ENCODE results near the gene DGCR8.

The DGCR8 gene

GRCh38 chr22:20116951-20117632, 37.1 kb downstream of the DGCR8 start, which contains the start of gene TRMT2A:
Gene TRMT2A (minus strand): TSS chr22:20117226. CDS start chr22:20116906, 320 bp downstream.
- H3K27ac ChIP-seq = peak within 1 kb of the TSS; percentile 89
- H3K36me3 ChIP-seq (ENCODE audit: insufficient read depth, low read length) = peaks cover 80% of the 10 kb centered on the region

DNA sequence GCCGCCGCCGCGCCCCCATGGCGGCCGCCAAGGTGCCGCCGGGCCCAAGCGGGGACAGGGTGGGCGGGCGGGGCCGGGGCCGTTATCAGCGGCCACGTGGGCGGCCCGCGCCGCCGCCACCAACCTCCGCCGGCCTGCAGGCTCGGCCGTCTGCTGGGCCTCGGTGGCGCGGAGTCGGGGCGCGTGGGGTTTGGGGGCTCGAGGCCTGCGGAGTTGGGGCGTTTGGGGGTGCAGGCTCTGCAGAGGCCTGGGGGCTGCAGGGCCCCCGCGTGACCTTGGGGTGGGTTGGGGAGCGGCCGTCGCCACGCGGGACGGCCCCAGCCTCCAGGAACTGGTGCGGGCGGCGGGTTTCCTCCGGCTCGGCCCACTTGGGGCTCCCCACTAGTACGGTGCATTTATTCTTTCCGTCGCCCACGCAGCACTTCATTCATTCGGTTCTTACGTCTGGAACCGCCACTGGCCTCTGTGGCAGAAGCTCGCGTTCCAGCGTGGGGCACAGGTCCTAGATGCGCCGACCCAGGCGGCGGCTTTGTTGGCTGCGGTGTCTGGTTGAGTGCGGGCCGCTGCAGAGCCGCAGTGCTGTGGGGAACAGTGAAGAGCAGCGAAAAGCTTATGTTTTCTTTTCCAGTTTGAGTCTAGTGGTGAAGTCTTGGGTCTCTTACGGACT, 37.7 kb downstream of the DGCR8 start:
- Histone ChIP-seq H3K9ac (ENCODE audit: insufficient read length) (peak overlapping the region; percentile 99), H3K4me3 (peak overlapping the region; percentile 100), H3K36me3 (ENCODE audit: insufficient read depth, low read length) (peaks cover 78% of the 10 kb centered on the region), H3K27ac (peak overlapping the region; percentile 89), H3K9me3 (ENCODE audit: low read depth, low read length) (no peaks in the 10 kb centered on the region)
- no peak for DNase-seq (ENCODE audit: low read depth, low spot score)
- TF ChIP-seq POLR2AphosphoS5 (IDR thresholded peaks at IDR 0.05; ENCODE audit: borderline replicate concordance, low read depth, low read length) (peak; percentile 45; the same call in 1 of the 2 replicates), EZH2 (IDR thresholded peaks at IDR 0.05) (no peak)

More at GRCh38 chr22:20116951-20117632, 37.1 kb downstream of the DGCR8 start, which contains the start of gene TRMT2A:
- peak; percentile 88 for DNase-seq (ENCODE audit: low read depth, low spot score)
- Histone ChIP-seq H3K9ac (ENCODE audit: insufficient read length) (peak within 1 kb of the TSS; percentile 99), H3K9me3 (ENCODE audit: low read depth, low read length) (no peaks in the 10 kb centered on the region), H3K4me3 (peak within 1 kb of the TSS; percentile 100)
- peak; percentile 55 for TF ChIP-seq POLR2AphosphoS5 (IDR thresholded peaks at IDR 0.05; ENCODE audit: borderline replicate concordance, low read depth, low read length)
- TF ChIP-seq EZH2 (IDR thresholded peaks at IDR 0.05) = no peak
- TF ChIP-seq FOXP2 (optimal IDR thresholded peaks at IDR 0.05; ENCODE audit: control extremely low read depth, extremely low read length, insufficient read depth) = no peak

DNA sequence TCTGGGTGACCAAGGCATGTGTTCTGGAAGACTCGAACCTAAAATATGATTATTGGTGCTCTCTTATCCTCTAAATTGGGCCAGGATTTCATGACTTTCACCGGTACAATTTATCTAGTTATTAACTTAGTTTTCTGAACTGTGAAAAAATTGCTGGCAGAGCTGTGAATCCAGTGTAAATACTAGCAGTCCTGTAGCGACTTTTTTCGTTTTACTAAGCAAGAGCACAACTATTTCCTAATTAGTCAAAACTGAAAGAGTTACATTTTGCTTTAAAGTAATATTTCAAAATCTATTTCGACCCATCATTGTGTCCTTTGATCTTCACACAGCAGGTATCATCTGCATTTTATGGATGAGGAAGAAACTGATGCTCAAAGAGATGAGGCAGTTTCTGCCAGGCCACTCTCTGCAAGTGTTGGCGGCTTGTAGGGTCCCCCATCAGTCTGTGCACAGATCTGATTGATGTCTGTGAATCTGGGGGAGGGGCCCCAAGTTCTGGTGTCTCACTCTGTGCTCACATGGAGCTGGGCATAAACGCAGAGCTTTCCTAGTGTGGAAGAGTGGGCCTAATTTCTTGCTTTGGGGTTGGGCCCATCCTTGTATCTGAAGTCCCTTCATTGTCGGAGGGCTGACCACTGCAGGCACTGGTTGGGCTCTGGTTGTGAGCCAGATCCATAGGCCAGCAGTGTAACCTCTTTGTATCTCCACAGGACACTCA, 38.4 kb downstream of the DGCR8 start:
- peak overlapping the region; percentile 99 for H3K9ac ChIP-seq (ENCODE audit: insufficient read length)
- H3K27ac ChIP-seq = peak overlapping the region; percentile 89
- no peaks in the 10 kb centered on the region for H3K9me3 ChIP-seq (ENCODE audit: low read depth, low read length)
- peaks cover 78% of the 10 kb centered on the region for H3K36me3 ChIP-seq (ENCODE audit: insufficient read depth, low read length)
- H3K4me3 ChIP-seq = peak overlapping the region; percentile 100
- DNase-seq (ENCODE audit: low read depth, low spot score) = no peak
- TF ChIP-seq POLR2AphosphoS5 (IDR thresholded peaks at IDR 0.05; ENCODE audit: borderline replicate concordance, low read depth, low read length) (no peak), FOXP2 (optimal IDR thresholded peaks at IDR 0.05; ENCODE audit: control extremely low read depth, extremely low read length, insufficient read depth) (no peak), EZH2 (IDR thresholded peaks at IDR 0.05) (no peak)

DNA sequence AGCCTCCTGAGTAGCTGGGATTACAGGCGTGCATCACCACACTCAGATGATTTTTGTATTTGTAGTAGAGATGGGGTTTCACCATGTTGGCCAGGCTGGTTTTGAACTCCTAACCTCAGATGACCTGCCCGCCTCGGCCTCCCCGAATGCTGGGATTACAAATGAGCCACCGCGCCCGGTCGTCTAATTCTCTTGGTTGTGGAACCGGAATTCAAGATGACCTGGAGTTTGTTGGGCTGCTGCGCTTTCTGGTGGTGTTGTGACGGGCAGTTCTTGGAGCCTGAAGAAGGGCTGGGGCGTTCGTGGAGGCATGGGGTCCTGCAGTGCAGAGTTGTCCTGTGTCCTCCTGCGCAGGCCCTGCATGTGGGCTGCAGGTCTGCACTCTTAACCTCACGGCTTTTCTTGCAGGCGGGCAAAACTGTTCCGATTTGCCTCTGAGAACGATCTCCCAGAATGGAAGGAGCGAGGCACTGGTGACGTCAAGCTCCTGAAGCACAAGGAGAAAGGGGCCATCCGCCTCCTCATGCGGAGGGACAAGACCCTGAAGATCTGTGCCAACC, 41.9 kb downstream of the DGCR8 start:
- Histone ChIP-seq H3K9me3 (ENCODE audit: low read depth, low read length) (no peaks in the 10 kb centered on the region), H3K4me3 (no peak overlapping the region), H3K36me3 (ENCODE audit: insufficient read depth, low read length) (peaks cover 89% of the 10 kb centered on the region), H3K9ac (ENCODE audit: insufficient read length) (no peak overlapping the region), H3K27ac (0 out of 2 replicates have a peak overlapping the region, but pooled peaks have one; percentile 31)
- TF ChIP-seq EZH2 (IDR thresholded peaks at IDR 0.05) = no peak
- TF ChIP-seq POLR2AphosphoS5 (IDR thresholded peaks at IDR 0.05; ENCODE audit: borderline replicate concordance, low read depth, low read length) = no peak
- TF ChIP-seq FOXP2 (optimal IDR thresholded peaks at IDR 0.05; ENCODE audit: control extremely low read depth, extremely low read length, insufficient read depth) = no peak
- DNase-seq (ENCODE audit: low read depth, low spot score) = no peak

DNA sequence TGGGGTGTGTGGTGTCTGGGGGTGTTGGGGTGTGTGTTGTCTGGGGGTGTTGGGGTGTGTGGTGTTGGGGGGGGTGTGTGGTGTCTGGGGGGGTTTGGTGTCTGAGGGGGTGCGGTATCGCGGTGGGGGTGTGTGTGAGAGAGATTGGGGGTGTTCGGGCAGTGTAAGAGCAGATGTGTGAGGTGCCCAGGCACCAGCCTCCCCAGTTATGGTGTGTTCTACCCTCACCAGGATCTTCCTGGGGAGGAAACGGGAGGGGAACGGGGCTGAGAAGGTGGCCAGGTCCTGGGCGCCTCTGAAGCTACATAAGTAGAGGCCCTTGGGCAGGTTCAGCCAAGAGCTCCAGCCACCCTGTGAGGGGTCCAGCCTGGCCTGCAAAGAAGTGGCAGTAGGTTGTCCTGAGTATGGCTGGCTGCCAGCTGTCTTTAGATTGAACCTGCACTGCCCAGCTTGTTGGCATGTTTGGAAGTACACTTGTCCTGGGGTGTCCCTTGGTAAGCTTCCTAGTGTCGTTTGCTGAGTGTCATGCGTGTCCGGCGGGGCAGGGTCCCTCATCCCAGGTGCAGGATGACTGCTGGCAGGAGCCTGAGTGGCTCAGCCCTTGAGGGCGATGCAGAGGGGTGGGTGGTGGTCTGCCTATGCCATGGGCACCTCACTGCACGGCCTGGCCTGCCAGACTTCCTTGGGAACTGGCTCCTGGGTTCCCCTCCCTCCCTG, 43.5 kb downstream of the DGCR8 start:
- Histone ChIP-seq H3K27ac (no peak overlapping the region), H3K36me3 (ENCODE audit: insufficient read depth, low read length) (peaks cover 93% of the 10 kb centered on the region), H3K4me3 (no peak overlapping the region), H3K9ac (ENCODE audit: insufficient read length) (no peak overlapping the region), H3K9me3 (ENCODE audit: low read depth, low read length) (no peaks in the 10 kb centered on the region)
- DNase-seq (ENCODE audit: low read depth, low spot score) = no peak
- TF ChIP-seq EZH2 (IDR thresholded peaks at IDR 0.05) (no peak), FOXP2 (optimal IDR thresholded peaks at IDR 0.05; ENCODE audit: control extremely low read depth, extremely low read length, insufficient read depth) (no peak), POLR2AphosphoS5 (IDR thresholded peaks at IDR 0.05; ENCODE audit: borderline replicate concordance, low read depth, low read length) (no peak)

GRCh38 chr22:20124083-20124787, 44.2 kb downstream of the DGCR8 start:
- DNase-seq (ENCODE audit: low read depth, low spot score) = no peak
- H3K36me3 ChIP-seq (ENCODE audit: insufficient read depth, low read length) = peaks cover 86% of the 10 kb centered on the region
- no peak overlapping the region for H3K4me3 ChIP-seq
- TF ChIP-seq POLR2AphosphoS5 (IDR thresholded peaks at IDR 0.05; ENCODE audit: borderline replicate concordance, low read depth, low read length) (no peak), FOXP2 (optimal IDR thresholded peaks at IDR 0.05; ENCODE audit: control extremely low read depth, extremely low read length, insufficient read depth) (no peak), EZH2 (IDR thresholded peaks at IDR 0.05) (no peak)
- H3K9ac ChIP-seq (ENCODE audit: insufficient read length) = no peak overlapping the region
- H3K27ac ChIP-seq = no peak overlapping the region
- no peaks in the 10 kb centered on the region for H3K9me3 ChIP-seq (ENCODE audit: low read depth, low read length)
